HG03159 (cell line): ENCODE results near the gene UFC1.
A peak's percentile ranks its signal among the peaks of the same experiment; 100 is the strongest.

ENCODE experiments used
- ATAC-seq: cut with Tn5 transposase; IDR thresholded peaks from one replicate; pipeline ENCODE4 v1.9.1; 2021; ENCODE audit warnings: mild to moderate bottlenecking, moderate library complexity; ENCODE audit not compliant: unreplicated experiment

Gene UFC1

GRCh38 chr1:161133220-161133740, 20.5 kb upstream of the UFC1 start:
- peak; percentile 5 for ATAC-seq

- no peak for ATAC-seq
These were observed 15.9 kb upstream of the UFC1 start for GRCh38 chr1:161137881-161138280.

GRCh38 chr1:161138431-161138830, 15.3 kb upstream of the UFC1 start:
- no peak for ATAC-seq

- no peak for ATAC-seq
These were observed 14.0 kb upstream of the UFC1 start for GRCh38 chr1:161139766-161140165.

- ATAC-seq = no peak
These were observed 12.9 kb upstream of the UFC1 start for GRCh38 chr1:161140755-161141400.

- ATAC-seq = no peak
These were observed 7.9 kb upstream of the UFC1 start for GRCh38 chr1:161145832-161146231.

GRCh38 chr1:161153176-161153575, 602 bp upstream of the UFC1 start:
- ATAC-seq = peak; percentile 11

- ATAC-seq = no peak
These were observed 4.1 kb downstream of the UFC1 start for GRCh38 chr1:161157867-161158266.

GRCh38 chr1:161158316-161159010, 4.7 kb downstream of the UFC1 start:
- ATAC-seq = no peak

GRCh38 chr1:161159087-161159912, 5.5 kb downstream of the UFC1 start, which contains the start of gene USP21:
Gene USP21, plus strand, starts transcription at chr1:161159500. Its CDS starts 1,141 bp downstream, at chr1:161160641.
- ATAC-seq = peak; percentile 75

- no peak for ATAC-seq
These were observed 6.1 kb downstream of the UFC1 start for GRCh38 chr1:161159913-161160243.

GRCh38 chr1:161160671-161161145, 6.9 kb downstream of the UFC1 start:
- ATAC-seq = no peak

- ATAC-seq = no peak
These were observed 7.9 kb downstream of the UFC1 start for GRCh38 chr1:161161652-161162051.

GRCh38 chr1:161162052-161162451, 8.3 kb downstream of the UFC1 start:
- no peak for ATAC-seq

GRCh38 chr1:161162806-161163205, 9.0 kb downstream of the UFC1 start:
- ATAC-seq = no peak

- ATAC-seq = no peak
These were observed 10.0 kb downstream of the UFC1 start for GRCh38 chr1:161163793-161164192.

GRCh38 chr1:161164901-161165610, 11.3 kb downstream of the UFC1 start:
- ATAC-seq = no peak

- ATAC-seq = peak; percentile 88
These were observed 12.2 kb downstream of the UFC1 start, which contains the start of gene PPOX for GRCh38 chr1:161165742-161166668. Gene PPOX, plus strand, starts transcription at chr1:161166426. Its CDS starts 422 bp downstream, at chr1:161166848.
